ENCODE data around the gene PPP1R12B. TPM values are rescaled to one million over a fixed set of nuclear protein-coding genes. Genes with fewer than 3 reads are reported as not detected.
"Not testable (repeated sequence)": the region's sequence is repeated elsewhere in the genome, so short reads cannot be mapped to it uniquely, and the experiment has no call there.

PPP1R12B gene
- total and polyA plus RNA-seq, 4 donors: 31.1 to 47.0 (median 39.2) TPM

DNA sequence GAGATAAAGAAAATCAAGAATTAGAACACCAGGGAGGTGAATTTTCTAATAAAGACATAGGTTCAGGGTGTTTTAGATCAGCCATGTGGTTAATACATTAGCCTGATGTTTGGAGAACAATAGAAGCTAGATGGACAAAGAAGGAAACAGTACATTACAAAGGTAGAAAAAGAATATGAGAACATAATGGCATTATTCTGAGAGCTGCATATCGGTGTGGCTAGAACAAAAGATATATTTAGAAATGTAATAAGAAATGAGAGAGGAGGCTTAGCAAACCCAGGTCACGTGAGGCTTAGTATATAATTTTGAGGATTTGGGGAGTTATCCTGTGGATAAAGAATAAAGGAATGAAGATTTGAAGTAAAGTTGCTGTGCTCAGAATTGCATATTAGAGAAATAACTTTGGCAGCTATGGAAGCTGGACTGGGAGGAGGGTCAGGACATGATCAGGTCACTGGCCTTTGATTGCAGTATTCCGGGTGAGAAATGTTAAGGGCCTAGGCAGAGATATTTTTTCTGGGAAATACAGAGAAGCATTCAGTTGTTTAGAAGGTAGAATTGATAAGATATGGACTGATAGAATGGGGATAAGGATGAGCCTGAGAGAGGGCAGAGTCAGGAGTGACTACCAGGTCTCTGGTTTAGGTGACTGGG is 197.3 kb downstream of the PPP1R12B start:
- H3K27me3 ChIP-seq (ENCODE audit: control insufficient read depth, insufficient read depth, low read length); H3K27ac ChIP-seq (ENCODE audit: low read depth, low read length); H3K4me1 ChIP-seq (ENCODE audit: control insufficient read depth, insufficient read depth, low read length); DNase-seq (ENCODE audit: low read depth in 4 of 6, low spot score in 6 of 6); H3K9me3 ChIP-seq (ENCODE audit: control insufficient read depth, insufficient read depth, low read length); H3K4me3 ChIP-seq (ENCODE audit: low read depth, low read length); H3K36me3 ChIP-seq (ENCODE audit: control insufficient read depth, insufficient read depth, low read length): not testable (repeated sequence)
- WGBS (ENCODE audit: insufficient coverage): 87% methylated on average over 3 of the region's 3 CpGs

DNA sequence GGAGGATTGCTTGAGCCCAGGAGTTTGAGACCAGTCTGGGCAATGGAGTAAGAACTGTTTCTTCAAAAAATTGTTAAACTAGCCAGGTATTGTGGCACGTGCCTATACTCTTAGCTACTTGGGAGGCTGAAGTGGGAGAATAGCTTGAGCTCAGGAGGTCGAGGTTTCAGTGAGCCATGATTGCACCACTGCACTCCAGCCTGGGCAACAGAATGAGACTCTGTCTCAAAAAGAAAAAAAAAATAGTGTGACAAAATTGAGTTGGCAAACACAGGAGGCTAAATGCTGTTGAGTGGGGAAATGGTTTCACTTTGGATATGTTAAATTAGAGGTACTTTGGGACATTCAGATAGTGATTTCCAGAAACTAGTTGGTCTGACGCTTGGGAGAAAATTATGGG is 197.9 kb downstream of the PPP1R12B start:
- H3K27ac ChIP-seq (ENCODE audit: low read depth, low read length); DNase-seq (ENCODE audit: low read depth in 4 of 6, low spot score in 6 of 6); H3K9me3 ChIP-seq (ENCODE audit: control insufficient read depth, insufficient read depth, low read length); H3K4me1 ChIP-seq (ENCODE audit: control insufficient read depth, insufficient read depth, low read length); H3K27me3 ChIP-seq (ENCODE audit: control insufficient read depth, insufficient read depth, low read length); H3K4me3 ChIP-seq (ENCODE audit: low read depth, low read length); H3K36me3 ChIP-seq (ENCODE audit: control insufficient read depth, insufficient read depth, low read length): not testable (repeated sequence)
- WGBS (ENCODE audit: insufficient coverage): 97% methylated on average over 3 of the region's 3 CpGs

DNA sequence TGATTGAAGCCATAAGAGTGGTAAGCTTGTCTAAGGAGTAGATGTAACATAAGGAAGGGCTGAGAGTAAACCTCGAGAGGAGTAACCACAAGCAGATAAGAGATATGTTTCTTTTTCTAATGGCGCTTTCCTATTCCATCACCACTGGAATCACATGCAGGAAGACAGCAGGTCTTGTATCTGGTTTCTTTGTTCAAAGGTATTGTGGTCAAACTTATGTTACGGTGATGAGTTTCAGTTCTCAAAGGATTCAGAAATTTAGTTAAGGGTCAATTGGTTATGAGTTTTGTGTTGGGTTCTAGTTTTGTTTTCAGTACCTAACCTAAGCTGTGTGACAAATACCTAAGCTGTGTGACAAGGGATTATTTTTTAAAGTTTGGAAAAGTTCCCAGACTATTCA is 198.3 kb downstream of the PPP1R12B start:
- DNase-seq (ENCODE audit: low read depth in 4 of 6, low spot score in 6 of 6); H3K9me3 ChIP-seq (ENCODE audit: control insufficient read depth, insufficient read depth, low read length); H3K4me1 ChIP-seq (ENCODE audit: control insufficient read depth, insufficient read depth, low read length); H3K27ac ChIP-seq (ENCODE audit: low read depth, low read length); H3K4me3 ChIP-seq (ENCODE audit: low read depth, low read length); H3K27me3 ChIP-seq (ENCODE audit: control insufficient read depth, insufficient read depth, low read length); H3K36me3 ChIP-seq (ENCODE audit: control insufficient read depth, insufficient read depth, low read length): not testable (repeated sequence)
- WGBS (ENCODE audit: insufficient coverage): no CpG with 5 or more reads among the region's 3 CpGs

DNA sequence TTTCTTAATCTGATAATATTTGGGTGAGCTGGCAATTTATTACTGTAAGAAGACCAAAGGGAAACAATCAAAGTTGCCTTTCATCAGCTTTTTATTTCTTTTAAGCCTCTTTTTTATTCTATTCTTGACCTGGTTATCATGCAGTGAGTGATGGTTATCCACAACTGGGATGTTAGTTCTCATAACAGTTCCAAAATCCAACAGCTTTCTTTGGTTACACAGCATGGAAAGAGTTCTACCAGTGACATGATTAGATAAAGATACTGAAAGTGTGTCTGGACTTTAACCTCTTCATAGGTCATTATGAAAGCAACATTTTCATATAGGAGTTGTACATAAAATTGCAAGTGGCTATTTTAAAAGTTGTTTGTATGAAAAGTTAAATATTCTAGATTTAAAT is 198.7 kb downstream of the PPP1R12B start:
- no peaks in the 10 kb centered on the region for H3K27me3 ChIP-seq (ENCODE audit: control insufficient read depth, insufficient read depth, low read length)
- H3K4me3 ChIP-seq (ENCODE audit: low read depth, low read length): no peak overlapping the region
- no peaks in the 10 kb centered on the region for H3K9me3 ChIP-seq (ENCODE audit: control insufficient read depth, insufficient read depth, low read length)
- no peaks in the 10 kb centered on the region for H3K36me3 ChIP-seq (ENCODE audit: control insufficient read depth, insufficient read depth, low read length)
- no peak for DNase-seq (ENCODE audit: low read depth in 4 of 6, low spot score in 6 of 6)
- H3K27ac ChIP-seq (ENCODE audit: low read depth, low read length): no peak overlapping the region
- H3K4me1 ChIP-seq (ENCODE audit: control insufficient read depth, insufficient read depth, low read length): peaks cover 2% of the 10 kb centered on the region

DNA sequence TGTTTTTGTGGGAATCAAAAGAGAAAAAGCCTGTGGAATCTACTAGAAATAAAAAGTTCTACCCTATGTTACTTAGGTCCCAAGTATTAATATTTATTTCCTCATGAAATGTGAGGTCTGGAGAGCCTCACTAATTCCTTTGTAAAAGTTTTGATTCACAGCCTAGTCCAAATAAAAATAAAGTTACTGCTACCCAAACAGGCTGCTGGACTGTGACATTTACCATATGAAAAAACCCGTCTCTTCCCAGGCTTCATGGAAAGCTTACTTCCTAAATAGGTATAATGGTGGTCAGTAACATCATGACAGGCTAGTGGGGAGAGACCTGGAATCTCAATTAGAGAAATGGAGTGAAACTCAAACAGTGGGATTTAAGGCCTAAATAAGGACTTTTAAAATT is 201.6 kb downstream of the PPP1R12B start:
- H3K27ac ChIP-seq (ENCODE audit: low read depth, low read length); H3K9me3 ChIP-seq (ENCODE audit: control insufficient read depth, insufficient read depth, low read length); DNase-seq (ENCODE audit: low read depth in 4 of 6, low spot score in 6 of 6); H3K36me3 ChIP-seq (ENCODE audit: control insufficient read depth, insufficient read depth, low read length); H3K27me3 ChIP-seq (ENCODE audit: control insufficient read depth, insufficient read depth, low read length); H3K4me1 ChIP-seq (ENCODE audit: control insufficient read depth, insufficient read depth, low read length); H3K4me3 ChIP-seq (ENCODE audit: low read depth, low read length): not testable (repeated sequence)
- WGBS (ENCODE audit: insufficient coverage): no CpG with 5 or more reads among the region's 1 CpG

DNA sequence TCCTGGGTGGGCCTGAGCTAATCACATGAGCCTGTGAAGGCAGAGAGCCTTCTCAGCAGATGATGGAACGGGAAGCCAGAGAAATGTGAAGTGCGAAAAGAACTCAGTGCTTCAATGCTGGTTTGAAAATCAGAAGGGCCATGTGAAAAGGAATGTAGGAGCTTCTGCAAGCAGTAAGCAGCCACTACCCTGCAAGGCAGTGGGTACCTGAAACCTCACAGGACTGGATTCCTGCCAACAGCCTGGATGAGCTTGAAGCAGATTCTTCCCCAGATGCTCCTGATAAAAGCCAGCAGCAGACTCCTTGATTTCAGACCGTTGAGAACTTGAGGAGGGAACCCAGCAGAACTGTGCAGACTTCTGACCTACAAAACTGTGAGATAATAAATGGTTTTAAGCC is 203.2 kb downstream of the PPP1R12B start:
- Histone ChIP-seq H3K27me3 (ENCODE audit: control insufficient read depth, insufficient read depth, low read length) (no peaks in the 10 kb centered on the region), H3K36me3 (ENCODE audit: control insufficient read depth, insufficient read depth, low read length) (no peaks in the 10 kb centered on the region), H3K4me1 (ENCODE audit: control insufficient read depth, insufficient read depth, low read length) (peaks cover 2% of the 10 kb centered on the region), H3K9me3 (ENCODE audit: control insufficient read depth, insufficient read depth, low read length) (no peaks in the 10 kb centered on the region), H3K4me3 (ENCODE audit: low read depth, low read length) (no peak overlapping the region), H3K27ac (ENCODE audit: low read depth, low read length) (no peak overlapping the region)
- DNase-seq (ENCODE audit: low read depth in 4 of 6, low spot score in 6 of 6): peak in 1 of 6 donors; percentile 68
- WGBS (ENCODE audit: insufficient coverage): 87% methylated on average over 2 of the region's 3 CpGs

DNA sequence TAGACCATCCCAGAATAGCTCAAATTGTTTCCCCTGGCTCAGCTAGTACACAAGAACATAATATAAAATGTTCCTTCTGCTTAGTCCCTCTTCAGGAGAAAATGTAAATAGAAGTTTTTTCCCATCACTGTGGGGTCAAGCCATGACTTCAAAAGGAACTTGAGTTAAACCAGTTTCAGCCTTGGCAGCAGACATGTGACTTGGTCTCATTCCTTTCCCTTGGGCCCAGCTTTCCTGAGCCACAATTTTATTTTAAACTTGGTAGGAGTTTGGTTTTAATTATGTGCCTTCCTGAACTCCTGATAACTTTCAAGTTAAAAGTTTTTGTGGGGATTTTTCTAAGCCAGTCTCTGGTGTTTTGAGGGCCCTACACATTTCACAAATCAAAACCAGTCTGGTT is 204.1 kb downstream of the PPP1R12B start:
- H3K27ac ChIP-seq (ENCODE audit: low read depth, low read length); H3K36me3 ChIP-seq (ENCODE audit: control insufficient read depth, insufficient read depth, low read length); H3K27me3 ChIP-seq (ENCODE audit: control insufficient read depth, insufficient read depth, low read length); DNase-seq (ENCODE audit: low read depth in 4 of 6, low spot score in 6 of 6); H3K4me1 ChIP-seq (ENCODE audit: control insufficient read depth, insufficient read depth, low read length); H3K4me3 ChIP-seq (ENCODE audit: low read depth, low read length); H3K9me3 ChIP-seq (ENCODE audit: control insufficient read depth, insufficient read depth, low read length): not testable (repeated sequence)

DNA sequence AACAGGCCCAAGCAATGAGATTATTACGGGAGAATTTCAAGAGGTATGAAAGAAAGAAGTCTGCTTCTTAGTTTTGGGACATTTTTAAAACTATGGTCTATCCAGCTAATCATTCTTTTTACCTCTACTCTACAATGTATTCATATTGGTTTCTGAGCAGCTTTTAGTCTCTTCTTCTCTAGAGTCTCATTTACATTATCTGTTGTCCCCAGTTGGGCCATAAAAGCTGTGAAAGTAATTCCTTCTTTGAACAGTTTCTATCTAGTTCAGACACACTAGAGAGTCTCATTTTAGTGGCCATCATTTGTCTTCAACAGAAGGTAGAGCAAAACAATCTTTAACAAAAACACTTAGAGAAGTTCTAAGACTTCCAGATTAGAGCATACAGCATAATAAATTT is 204.6 kb downstream of the PPP1R12B start:
- not testable (repeated sequence) for H3K27me3 ChIP-seq (ENCODE audit: control insufficient read depth, insufficient read depth, low read length); H3K4me3 ChIP-seq (ENCODE audit: low read depth, low read length); H3K36me3 ChIP-seq (ENCODE audit: control insufficient read depth, insufficient read depth, low read length); H3K9me3 ChIP-seq (ENCODE audit: control insufficient read depth, insufficient read depth, low read length); H3K4me1 ChIP-seq (ENCODE audit: control insufficient read depth, insufficient read depth, low read length); H3K27ac ChIP-seq (ENCODE audit: low read depth, low read length)
- WGBS (ENCODE audit: insufficient coverage): no CpG with 5 or more reads among the region's 1 CpG
- peak in 1 of 6 donors; percentile 61 for DNase-seq (ENCODE audit: low read depth in 4 of 6, low spot score in 6 of 6)

DNA sequence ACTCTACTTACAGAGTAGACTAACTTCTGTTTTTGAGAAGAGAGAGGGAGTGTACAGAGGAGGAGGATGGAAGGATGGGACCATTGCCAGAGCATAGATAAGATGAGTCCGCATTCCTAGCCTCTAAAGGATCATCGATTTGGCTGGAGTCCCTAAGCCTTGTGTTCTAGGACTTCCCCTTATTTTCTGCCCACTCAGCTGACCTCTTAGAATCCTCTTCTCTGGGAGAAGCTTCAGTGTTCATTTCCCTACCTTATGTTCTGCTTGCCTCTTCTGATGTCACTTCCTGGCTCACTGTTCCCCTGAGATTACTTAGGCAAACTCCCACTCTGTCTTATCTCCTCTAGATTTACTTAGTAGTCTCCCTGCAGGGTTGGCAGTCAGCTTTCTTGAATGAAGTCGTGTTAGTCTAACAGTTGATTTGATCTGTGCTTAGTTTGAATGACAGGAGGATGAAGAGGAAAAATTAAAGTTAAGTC is 205.1 kb downstream of the PPP1R12B start:
- H3K9me3 ChIP-seq (ENCODE audit: control insufficient read depth, insufficient read depth, low read length): no peaks in the 10 kb centered on the region
- no peaks in the 10 kb centered on the region for H3K27me3 ChIP-seq (ENCODE audit: control insufficient read depth, insufficient read depth, low read length)
- no peak for DNase-seq (ENCODE audit: low read depth in 4 of 6, low spot score in 6 of 6)
- H3K36me3 ChIP-seq (ENCODE audit: control insufficient read depth, insufficient read depth, low read length): no peaks in the 10 kb centered on the region
- WGBS (ENCODE audit: insufficient coverage): 100% methylated on average over 1 of the region's 3 CpGs
- H3K4me1 ChIP-seq (ENCODE audit: control insufficient read depth, insufficient read depth, low read length): peaks cover 2% of the 10 kb centered on the region
- no peak overlapping the region for H3K4me3 ChIP-seq (ENCODE audit: low read depth, low read length)
- H3K27ac ChIP-seq (ENCODE audit: low read depth, low read length): no peak overlapping the region

DNA sequence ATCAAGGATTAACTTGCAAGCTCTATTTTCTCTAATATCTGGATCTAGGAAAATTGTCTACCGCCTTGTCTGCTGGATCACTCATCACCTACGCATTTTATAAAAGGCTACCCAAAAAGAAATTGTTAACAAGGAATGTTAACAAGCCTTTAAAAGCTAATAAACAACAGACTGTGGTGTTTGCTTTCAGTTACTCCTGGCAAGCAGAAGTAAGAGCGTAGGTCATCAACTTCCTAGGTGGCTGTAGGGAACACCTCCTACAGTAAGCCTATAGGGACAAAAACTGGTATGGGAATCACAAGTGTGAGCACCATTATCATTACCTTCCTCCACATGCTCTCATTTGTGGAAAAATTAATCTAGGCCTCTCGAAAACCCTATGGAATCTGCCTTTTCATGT is 206.1 kb downstream of the PPP1R12B start:
- not testable (repeated sequence) for H3K4me3 ChIP-seq (ENCODE audit: low read depth, low read length); H3K4me1 ChIP-seq (ENCODE audit: control insufficient read depth, insufficient read depth, low read length); H3K9me3 ChIP-seq (ENCODE audit: control insufficient read depth, insufficient read depth, low read length); DNase-seq (ENCODE audit: low read depth in 4 of 6, low spot score in 6 of 6); H3K27ac ChIP-seq (ENCODE audit: low read depth, low read length); H3K27me3 ChIP-seq (ENCODE audit: control insufficient read depth, insufficient read depth, low read length); H3K36me3 ChIP-seq (ENCODE audit: control insufficient read depth, insufficient read depth, low read length)
- WGBS (ENCODE audit: insufficient coverage): no CpG with 5 or more reads among the region's 4 CpGs
